IMR-90 (cell line): ENCODE data around the gene ANP32A. TPM values are rescaled to one million over a fixed set of nuclear protein-coding genes. Genes with fewer than 3 reads are reported as not detected.

Source experiments
- ATAC-seq: fragments of 200-7000 bp; cut with Tn5 transposase; 2 replicates; pipeline ENCODE4 v1.9.1; 2020; ENCODE audit warnings: low read depth, mild to moderate bottlenecking, moderate library complexity
- BruUV-seq: library from RNA; stranded (reverse); fragments of 400-500 nt; replicated peaks from 2 replicates; lab custom pipeline; 2021; lab: Mats Ljungman, UMichigan
- CTCF ChIA-PET: fragments of 300-600 bp; formaldehyde crosslinking; extraction: SDS; loops from one replicate; lab custom pipeline; 2021; ENCODE audit warnings: antibody characterized with exemption; lab: Yijun Ruan, JAX
- POLR2A ChIA-PET: fragments of 300-600 bp; sonication (Branson Sonifier 250); formaldehyde crosslinking; loops from one replicate; lab custom pipeline; 2022; ENCODE audit warnings: antibody characterized with exemption; ENCODE audit not compliant: unreplicated experiment; lab: Charles Lee
- DNase-seq: peaks from one replicate; pipeline ENCODE4 v3.0.0; 2013
- H2AFZ ChIP-seq: replicated peaks from 2 replicates; pipeline ENCODE3; 2013; ENCODE audit warnings: low read length, mild to moderate bottlenecking; ENCODE audit not compliant: poor library complexity
- H2AK5ac ChIP-seq: 2 replicates; pipeline ENCODE4 v1.6.1; 2013; ENCODE audit warnings: low read depth, low read length, inconsistent platforms
- H2AK9ac ChIP-seq: replicated peaks from 2 replicates; pipeline ENCODE3; 2013; ENCODE audit warnings: mild to moderate bottlenecking, low read depth, low read length, moderate library complexity; ENCODE audit not compliant: poor library complexity
- H2BK120ac ChIP-seq: 2 replicates; pipeline ENCODE4 v1.6.1; 2013; ENCODE audit warnings: low read depth, low read length, inconsistent platforms
- H2BK15ac ChIP-seq: 3 replicates; pipeline ENCODE4 v1.6.1; 2013; ENCODE audit warnings: low read depth, low read length, inconsistent platforms
- H2BK20ac ChIP-seq: 2 replicates; pipeline ENCODE4 v1.6.1; 2013; ENCODE audit warnings: low read depth, mild to moderate bottlenecking, inconsistent platforms, low read length, moderate library complexity
- H2BK5ac ChIP-seq: 2 replicates; pipeline ENCODE4 v1.6.1; 2013; ENCODE audit warnings: mild to moderate bottlenecking, low read depth, low read length, inconsistent platforms; ENCODE audit not compliant: poor library complexity, severe bottlenecking
- H3K14ac ChIP-seq: replicated peaks from 2 replicates; pipeline ENCODE4 v1.6.1; 2013; ENCODE audit warnings: low read depth, low read length, inconsistent platforms
- H3K18ac ChIP-seq: 2 replicates; pipeline ENCODE4 v1.6.1; 2013; ENCODE audit warnings: low read depth, low read length, control low read depth
- H3K23ac ChIP-seq: 2 replicates; pipeline ENCODE4 v1.6.1; 2013; ENCODE audit warnings: low read depth, low read length, inconsistent platforms
- H3K27ac ChIP-seq: 2 replicates; pipeline ENCODE4 v1.5.1; 2013; ENCODE audit warnings: mild to moderate bottlenecking, control low read depth, low read length; ENCODE audit not compliant: insufficient read depth
- H3K27me3 ChIP-seq: 2 replicates; pipeline ENCODE4 v1.6.1; 2013; ENCODE audit warnings: low read length; ENCODE audit not compliant: control insufficient read depth, insufficient read depth
- H3K36me3 ChIP-seq: 2 replicates; pipeline ENCODE4 v1.6.1; 2013; ENCODE audit warnings: low read length, mixed read lengths; ENCODE audit not compliant: control insufficient read depth, insufficient read depth
- H3K4ac ChIP-seq: 2 replicates; pipeline ENCODE4 v1.6.1; 2013; ENCODE audit warnings: low read depth, low read length, inconsistent platforms
- H3K4me1 ChIP-seq: 2 replicates; pipeline ENCODE4 v1.6.1; 2013; ENCODE audit warnings: low read length, mixed read lengths; ENCODE audit not compliant: control insufficient read depth, insufficient read depth
- H3K4me2 ChIP-seq: 2 replicates; pipeline ENCODE4 v1.6.1; 2013; ENCODE audit warnings: low read depth, mild to moderate bottlenecking, control low read depth, low read length, moderate library complexity
- H3K4me3 ChIP-seq: 2 replicates; pipeline ENCODE4 v1.5.1; 2013; ENCODE audit warnings: low read depth, mild to moderate bottlenecking, control low read depth, low read length, moderate library complexity; ENCODE audit not compliant: insufficient read depth
- H3K56ac ChIP-seq: 2 replicates; pipeline ENCODE4 v1.6.1; 2013; ENCODE audit warnings: low read length, inconsistent platforms; ENCODE audit not compliant: insufficient read depth; ENCODE audit errors: extremely low read depth
- H3K79me1 ChIP-seq, 2 experiments: 2 replicates each; pipeline ENCODE4 v1.6.1; 2013; ENCODE audit warnings: low read length in 2 of 2, inconsistent platforms in 1 of 2, low read depth in 1 of 2
- H3K9ac ChIP-seq: 2 replicates; pipeline ENCODE4 v1.6.1; 2013; ENCODE audit warnings: low read depth, low read length, control low read depth
- H3K9me1 ChIP-seq: 2 replicates; pipeline ENCODE4 v1.6.1; 2013; ENCODE audit warnings: low read length, inconsistent platforms; ENCODE audit not compliant: insufficient read depth
- H3K9me3 ChIP-seq: 2 replicates; pipeline ENCODE4 v1.6.1; 2013; ENCODE audit warnings: low read length; ENCODE audit not compliant: control insufficient read depth, insufficient read depth
- H4K20me1 ChIP-seq: 2 replicates; pipeline ENCODE4 v1.6.1; 2013; ENCODE audit warnings: low read length, inconsistent platforms; ENCODE audit not compliant: insufficient read depth
- H4K5ac ChIP-seq: 2 replicates; pipeline ENCODE4 v1.6.1; 2013; ENCODE audit warnings: mild to moderate bottlenecking, low read depth, low read length, control low read depth
- H4K8ac ChIP-seq, 2 experiments: 2 replicates each; pipeline ENCODE4 v1.6.1; 2013; ENCODE audit warnings: low read depth in 2 of 2, low read length in 2 of 2, control low read depth in 1 of 2, inconsistent platforms in 1 of 2
- H4K91ac ChIP-seq: 2 replicates; pipeline ENCODE4 v1.6.1; 2013; ENCODE audit warnings: low read depth, low read length, inconsistent platforms; ENCODE audit not compliant: insufficient read depth
- WGBS, 2 experiments: methylation state at CpG; one replicate each; pipeline versions ENCODE4 v1.1.5 to v1.1.7; 2013; ENCODE audit warnings: missing lambda C conversion rate in 2 of 2; ENCODE audit not compliant: insufficient read length in 1 of 2; ENCODE audit errors: extremely low coverage in 2 of 2; 5-methylcytosine and 5-hydroxymethylcytosine counted together
- dilution Hi-C: fragments of 300-500 bp; cut with HindIII; formaldehyde crosslinking; loops from one replicate; pipeline ENCODE4 v1.14.3; 2018; ENCODE audit warnings: low sequenced_read_pairs; ENCODE audit not compliant: unreplicated experiment
- in situ Hi-C: fragments of 300-500 bp; cut with MboI; formaldehyde crosslinking; loops from 3 replicates; pipeline ENCODE4 v1.14.3; 2019; ENCODE audit warnings: low sequenced_read_pairs, inconsistent platforms, mixed read lengths
- intact Hi-C: fragments of 100-400 bp; cut with micrococcal nuclease; formaldehyde crosslinking; loops from 2 replicates; pipeline ENCODE4 v1.10.0; 2022
- polyA plus RNA-seq, 3 experiments: library from polyadenylated mRNA; depleted of rRNA; stranded (reverse); fragments of >200 nt; gene quantifications; 2 replicates each; pipeline ENCODE4 v1.2.3, GENCODE V29; 2012; ENCODE audit warnings: low replicate concordance in 1 of 3
- total RNA-seq: library from RNA; depleted of rRNA; stranded (reverse); fragments of >200 nt; gene quantifications from 2 replicates; pipeline ENCODE4 v1.2.3, GENCODE V29; 2012
- TF ChIP-seq, protein P1 (sequence below): conservative IDR thresholded peaks from 2 replicates; pipeline ENCODE4 v1.5.1; 2012; ENCODE audit warnings: mild to moderate bottlenecking, low read depth, low read length, improper control_type of control experiment

ANP32A gene
- total and polyA plus RNA-seq, 2 of the 4 experiments (the other 2 are of a cell fraction), result 62.4 to 72.8 TPM

DNA sequence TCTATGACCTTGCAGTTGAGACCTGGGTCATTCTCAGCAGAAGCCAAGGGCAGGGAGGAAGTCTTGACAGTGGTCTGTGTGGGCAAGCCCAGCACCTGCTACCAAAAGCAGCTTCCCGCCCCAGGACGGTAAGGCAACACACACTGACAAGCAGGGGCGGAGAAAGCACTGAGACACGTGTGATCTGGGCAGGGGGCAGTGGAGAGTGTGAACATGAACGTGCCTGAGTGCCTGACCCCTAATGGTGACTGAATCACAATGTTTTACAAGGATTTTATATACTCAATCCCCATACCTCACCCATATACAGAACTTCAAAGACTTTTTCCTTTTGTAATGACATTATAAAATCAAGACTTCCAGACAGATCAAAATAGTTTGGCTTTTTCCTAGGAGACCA is 35.2 kb downstream of the ANP32A start:
- Histone ChIP-seq H3K36me3 (peaks cover 48% of the 10 kb centered on the region), H3K27me3 (no peaks in the 10 kb centered on the region), H4K91ac (no peak overlapping the region), H3K23ac (no peak overlapping the region), H3K4me2 (no peak overlapping the region), H3K9me3 (no peaks in the 10 kb centered on the region), H3K18ac (no peak overlapping the region), H2BK20ac (no peak overlapping the region), H4K20me1 (peaks cover 37% of the 10 kb centered on the region), H3K14ac (no peak overlapping the region), H2BK120ac (no peak overlapping the region), H2BK5ac (no peak overlapping the region), H3K9ac (no peak overlapping the region), H2AFZ (no peak overlapping the region), H2AK9ac (no peak overlapping the region), H4K5ac (no peak overlapping the region), H4K8ac (no peak overlapping the region), H3K4me1 (peaks cover 10% of the 10 kb centered on the region; the same call in 1 of the 2 replicates), H3K56ac (no peak overlapping the region), H3K9me1 (peaks cover 17% of the 10 kb centered on the region), H2BK15ac (no peak overlapping the region), H2AK5ac (no peak overlapping the region), H3K4me3 (no peak overlapping the region), H3K4ac (no peak overlapping the region), H3K27ac (no peak overlapping the region), H3K79me1 (peaks cover 17 to 54% of the 10 kb centered on the region in 2 experiments)
- dilution Hi-C loops (no loop called here), intact Hi-C loops (no loop called here), in situ Hi-C loops (no loop called here)
- WGBS, 2 experiments, result no CpG with 5 or more reads among the region's 5 CpGs
- CTCF ChIA-PET, result interaction anchor here (1.7 kb wide), 1 partner anchor 17 kb away, joined by 3 read pairs; no protein-coding TSS in a partner anchor
- no peak for ATAC-seq
- POLR2A ChIA-PET, result no interaction called here
- BruUV-seq, result no TSS peak
- DNase-seq, result no peak
- TF ChIP-seq, protein P1, sequence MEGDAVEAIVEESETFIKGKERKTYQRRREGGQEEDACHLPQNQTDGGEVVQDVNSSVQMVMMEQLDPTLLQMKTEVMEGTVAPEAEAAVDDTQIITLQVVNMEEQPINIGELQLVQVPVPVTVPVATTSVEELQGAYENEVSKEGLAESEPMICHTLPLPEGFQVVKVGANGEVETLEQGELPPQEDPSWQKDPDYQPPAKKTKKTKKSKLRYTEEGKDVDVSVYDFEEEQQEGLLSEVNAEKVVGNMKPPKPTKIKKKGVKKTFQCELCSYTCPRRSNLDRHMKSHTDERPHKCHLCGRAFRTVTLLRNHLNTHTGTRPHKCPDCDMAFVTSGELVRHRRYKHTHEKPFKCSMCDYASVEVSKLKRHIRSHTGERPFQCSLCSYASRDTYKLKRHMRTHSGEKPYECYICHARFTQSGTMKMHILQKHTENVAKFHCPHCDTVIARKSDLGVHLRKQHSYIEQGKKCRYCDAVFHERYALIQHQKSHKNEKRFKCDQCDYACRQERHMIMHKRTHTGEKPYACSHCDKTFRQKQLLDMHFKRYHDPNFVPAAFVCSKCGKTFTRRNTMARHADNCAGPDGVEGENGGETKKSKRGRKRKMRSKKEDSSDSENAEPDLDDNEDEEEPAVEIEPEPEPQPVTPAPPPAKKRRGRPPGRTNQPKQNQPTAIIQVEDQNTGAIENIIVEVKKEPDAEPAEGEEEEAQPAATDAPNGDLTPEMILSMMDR, result no peak
